ENCODE data around the gene NUMB.

GRCh38 chr14:73463411-73463810 lies 5.1 kb upstream of the NUMB start:
- TF ChIP-seq CTCF (IDR thresholded peaks at IDR 0.05) = no peak
- TF ChIP-seq POLR2A (IDR thresholded peaks at IDR 0.05) = no peak

Data from adrenal gland (tissue), 5 donors.